ENCODE data around the gene DPH6. TPM values are rescaled to one million over a fixed set of nuclear protein-coding genes. Genes with fewer than 3 reads are reported as not detected.

The DPH6 gene
- total RNA-seq, 4 donors from 2014 or later = 20.9 to 37.8 (median 26.7) TPM

GRCh38 chr15:35484231-35484945 lies 61.6 kb downstream of the DPH6 start:
- no peak overlapping the region for H3K4me3 ChIP-seq
- H3K9me3 ChIP-seq = peaks cover 0 to 13% (median 0%) of the 10 kb centered on the region in 4 donors
- H3K36me3 ChIP-seq = peaks cover 0 to 38% (median 0%) of the 10 kb centered on the region in 3 donors
- TF ChIP-seq CTCF (IDR thresholded peaks at IDR 0.05) = no peak
- TF ChIP-seq EP300 (IDR thresholded peaks at IDR 0.05) = no peak
- TF ChIP-seq POLR2A (IDR thresholded peaks at IDR 0.05) = no peak
- peaks cover 0 to 6% (median 0%) of the 10 kb centered on the region in 4 donors for H3K4me1 ChIP-seq
- no peaks in the 10 kb centered on the region for H3K27me3 ChIP-seq
- 84 to 92% methylated on average over 5 of the region's 5 CpGs for WGBS, 2 donors
- H3K27ac ChIP-seq = no peak overlapping the region
- no peak for DNase-seq (ENCODE audit: low spot score in 2 of 2)

- peaks cover 0 to 13% (median 0%) of the 10 kb centered on the region in 4 donors for H3K4me1 ChIP-seq
- H3K36me3 ChIP-seq = peaks cover 0 to 20% (median 0%) of the 10 kb centered on the region in 3 donors
- H3K27me3 ChIP-seq = no peaks in the 10 kb centered on the region
- 50 to 69% methylated on average over 2 of the region's 2 CpGs for WGBS, 2 donors
- no peak for DNase-seq (ENCODE audit: low spot score in 2 of 2)
- TF ChIP-seq CTCF (IDR thresholded peaks at IDR 0.05) (no peak), POLR2A (IDR thresholded peaks at IDR 0.05) (no peak), EP300 (IDR thresholded peaks at IDR 0.05) (no peak)
- H3K27ac ChIP-seq = no peak overlapping the region
- H3K4me3 ChIP-seq = no peak overlapping the region
- H3K9me3 ChIP-seq = peaks cover 0 to 4% (median 0%) of the 10 kb centered on the region in 4 donors
Measured at GRCh38 chr15:35481992-35482391, 64.0 kb downstream of the DPH6 start.

- H3K9me3 ChIP-seq = no peaks in the 10 kb centered on the region
- 96 to 97% methylated on average over 1 of the region's 1 CpG for WGBS, 2 donors
- TF ChIP-seq EP300 (IDR thresholded peaks at IDR 0.05) (no peak), POLR2A (IDR thresholded peaks at IDR 0.05) (no peak), CTCF (IDR thresholded peaks at IDR 0.05) (no peak)
- no peak overlapping the region for H3K27ac ChIP-seq
- peaks cover 0 to 10% (median 0%) of the 10 kb centered on the region in 3 donors for H3K36me3 ChIP-seq
- H3K27me3 ChIP-seq = no peaks in the 10 kb centered on the region
- peaks cover 0 to 13% (median 0%) of the 10 kb centered on the region in 4 donors for H3K4me1 ChIP-seq
- no peak overlapping the region for H3K4me3 ChIP-seq
- DNase-seq (ENCODE audit: low spot score in 2 of 2) = no peak
Measured at GRCh38 chr15:35481064-35481463, 64.9 kb downstream of the DPH6 start.

GRCh38 chr15:35479423-35479822 lies 66.5 kb downstream of the DPH6 start:
- Histone ChIP-seq H3K36me3 (peaks cover 0 to 3% (median 0%) of the 10 kb centered on the region in 3 donors), H3K4me3 (no peak overlapping the region), H3K4me1 (peaks cover 0 to 13% (median 0%) of the 10 kb centered on the region in 4 donors), H3K9me3 (no peaks in the 10 kb centered on the region), H3K27me3 (no peaks in the 10 kb centered on the region), H3K27ac (no peak overlapping the region)
- WGBS, 2 donors = 61 to 73% methylated on average over 1 of the region's 1 CpG
- no peak for DNase-seq (ENCODE audit: low spot score in 2 of 2)
- TF ChIP-seq POLR2A (IDR thresholded peaks at IDR 0.05) (no peak), EP300 (IDR thresholded peaks at IDR 0.05) (no peak), CTCF (IDR thresholded peaks at IDR 0.05) (no peak)
